NK-92 (cell line): ENCODE results near the gene SRPK1.

Source experiments
- DNase-seq: peaks from one replicate; lab custom pipeline; 2025; ENCODE audit not compliant: unreplicated experiment; lab: John Stamatoyannopoulos, UW

SRPK1 gene

GRCh38 chr6:35824552-35825192 lies 96.2 kb downstream of the SRPK1 start:
- DNase-seq = no peak

GRCh38 chr6:35823601-35824000 lies 97.3 kb downstream of the SRPK1 start:
- DNase-seq = no peak

GRCh38 chr6:35817515-35817914 lies 103.4 kb downstream of the SRPK1 start:
- no peak for DNase-seq

GRCh38 chr6:35811699-35811995 lies 109.3 kb downstream of the SRPK1 start:
- no peak for DNase-seq

- no peak for DNase-seq
Measured at GRCh38 chr6:35810971-35811698, 109.8 kb downstream of the SRPK1 start.

GRCh38 chr6:35809809-35810208 lies 111.1 kb downstream of the SRPK1 start:
- DNase-seq = no peak

GRCh38 chr6:35808688-35809087 lies 112.2 kb downstream of the SRPK1 start:
- no peak for DNase-seq

- no peak for DNase-seq
Measured at GRCh38 chr6:35804996-35805736, 115.7 kb downstream of the SRPK1 start, which contains the start of gene LHFPL5. LHFPL5 (plus strand) TSS chr6:35805352; CDS start chr6:35805671, 319 bp downstream.

GRCh38 chr6:35801148-35801547 lies 119.8 kb downstream of the SRPK1 start:
- no peak for DNase-seq

- no peak for DNase-seq
Measured at GRCh38 chr6:35798706-35799105, 122.2 kb downstream of the SRPK1 start.

GRCh38 chr6:35797837-35798526 lies 122.9 kb downstream of the SRPK1 start:
- no peak for DNase-seq

GRCh38 chr6:35796236-35796635 lies 124.7 kb downstream of the SRPK1 start:
- no peak for DNase-seq

GRCh38 chr6:35795453-35796071 lies 125.3 kb downstream of the SRPK1 start:
- no peak for DNase-seq

GRCh38 chr6:35794536-35795452 lies 126.1 kb downstream of the SRPK1 start:
- DNase-seq = no peak

GRCh38 chr6:35790683-35791082 lies 130.2 kb downstream of the SRPK1 start:
- no peak for DNase-seq

GRCh38 chr6:35788423-35788982 lies 132.4 kb downstream of the SRPK1 start:
- no peak for DNase-seq

GRCh38 chr6:35787266-35788218 lies 133.4 kb downstream of the SRPK1 start:
- DNase-seq = no peak

GRCh38 chr6:35786810-35787209 lies 134.1 kb downstream of the SRPK1 start:
- no peak for DNase-seq

- no peak for DNase-seq
Measured at GRCh38 chr6:35786272-35786671, 134.6 kb downstream of the SRPK1 start.
